Right lobe of liver (tissue), 6 donors: Measurements from ENCODE around the gene KCNS1. TPM values are rescaled to one million over a fixed set of nuclear protein-coding genes. Genes with fewer than 3 reads are reported as not detected.

Source experiments
- ATAC-seq, 4 donors: fragments of 200-7000 bp; cut with Tn5 transposase; one replicate each; pipeline ENCODE4 v1.9.1; 2020; ENCODE audit warnings: mild to moderate bottlenecking in 4 of 4, moderate library complexity in 4 of 4
- DNase-seq, 3 donors: peaks; one replicate each; pipeline ENCODE4 v3.0.0-alpha.2; 2020
- H3K27ac ChIP-seq, 3 donors: fragments of 200-600 bp; one replicate each; pipeline ENCODE4 v1.8.0; 2022
- H3K27me3 ChIP-seq, 2 donors: fragments of 200-600 bp; one replicate each; pipeline ENCODE4 v1.8.0; 2022
- H3K36me3 ChIP-seq, 4 donors: fragments of 200-600 bp; sonication (generic) in 1 of 4; one replicate each; pipeline versions ENCODE4 v1.5.1 to v1.8.0; 2017 to 2022; ENCODE audit warnings: control low read depth in 1 of 4
- H3K4me1 ChIP-seq, 4 donors: fragments of 200-600 bp; sonication (generic) in 1 of 4; one replicate each; pipeline versions ENCODE4 v1.5.1 to v1.8.0; 2017 to 2022; ENCODE audit warnings: control low read depth in 1 of 4
- H3K4me3 ChIP-seq, 3 donors: fragments of 200-600 bp; one replicate each; pipeline ENCODE4 v1.8.0; 2022
- H3K9me3 ChIP-seq, 4 donors: fragments of 200-600 bp; sonication (generic) in 1 of 4; one replicate each; pipeline versions ENCODE4 v1.5.1 to v1.8.0; 2017 to 2022; ENCODE audit warnings: control low read depth in 1 of 4
- CTCF ChIP-seq, 4 donors: fragments of 200-600 bp in 3 of 4; fragments of 450-650 bp in 1 of 4; IDR thresholded peaks; one replicate each; pipeline versions ENCODE4 v1.5.1 to v1.8.0; 2016 to 2022; ENCODE audit warnings: antibody characterized with exemption in 4 of 4, mild to moderate bottlenecking in 2 of 4
- POLR2A ChIP-seq: fragments of 450-650 bp; IDR thresholded peaks from one replicate; pipeline ENCODE4 v1.6.1; 2017; ENCODE audit warnings: antibody characterized with exemption, mild to moderate bottlenecking
- WGBS: methylation state at CpG from one replicate; pipeline ENCODE4 v1.1.6; 2018; ENCODE audit warnings: low coverage, low lambda C conversion rate; ENCODE audit not compliant: insufficient coverage; ENCODE audit errors: missing lambda C conversion rate; 5-methylcytosine and 5-hydroxymethylcytosine counted together
- intact Hi-C, 2 donors: fragments of 100-400 bp; cut with DNase I; formaldehyde crosslinking; loops; one replicate each; pipeline versions ENCODE4 v1.11.2 to v1.14.1; 2022
- total RNA-seq, 6 experiments: library from RNA; depleted of rRNA in 2 of 6; stranded (reverse); fragments of >200 nt in 2 of 6; fragmentation: NEBNext Ultra II Directional in 3 of 6; extraction: Animal tissue kit (Norgen Biotek cat#: 25700) in 3 of 6; gene quantifications; one replicate each; pipeline versions ENCODE4 v1.1.0 to v1.2.4, GENCODE V29; 2016 to 2023
- donor health status: DM: no; HTN: yes; CAD: no.
- donor health status: DM: no; HTN: no; CAD: no.
- donor health status: DM: no; HTN: no; CAD: no.
- donor health status: DM: no; HTN: yes; CAD: no.
- donor health status: DM: no; HTN: yes; CAD: no.

KCNS1 gene
- total RNA-seq, 6 experiments from 2014 or later, result 0.12 TPM; not detected in 5

- no peaks in the 10 kb centered on the region for H3K27me3 ChIP-seq
- ATAC-seq, result no peak
- no peak overlapping the region for H3K4me3 ChIP-seq
- intact Hi-C loops, result no loop called here
- H3K27ac ChIP-seq, result no peak overlapping the region
- no peaks in the 10 kb centered on the region for H3K36me3 ChIP-seq
- WGBS, result 77% methylated on average over 5 of the region's 5 CpGs
- no peaks in the 10 kb centered on the region for H3K9me3 ChIP-seq
- TF ChIP-seq CTCF (IDR thresholded peaks at IDR 0.05), result no peak
- no peak for TF ChIP-seq POLR2A
- no peak for DNase-seq
- peaks cover 0 to 15% (median 4%) of the 10 kb centered on the region in 4 donors for H3K4me1 ChIP-seq
Observed at GRCh38 chr20:45080867-45081624, 19.9 kb downstream of the KCNS1 start.

GRCh38 chr20:45077559-45077958 is 23.4 kb downstream of the KCNS1 start:
- H3K27me3 ChIP-seq, result no peaks in the 10 kb centered on the region
- no peaks in the 10 kb centered on the region for H3K9me3 ChIP-seq
- TF ChIP-seq CTCF (IDR thresholded peaks at IDR 0.05) (no peak), POLR2A (no peak)
- peak; percentile 85 to 93 (median 89) for ATAC-seq
- no peak for DNase-seq
- peak overlapping the region in 2 of 3 donors; percentile 62 to 71 for H3K27ac ChIP-seq
- intact Hi-C loops, result no loop called here
- 56% methylated on average over 3 of the region's 3 CpGs for WGBS
- peaks cover 0 to 25% (median 4%) of the 10 kb centered on the region in 4 donors for H3K4me1 ChIP-seq
- peak overlapping the region in 1 of 3 donors; percentile 5 for H3K4me3 ChIP-seq
- H3K36me3 ChIP-seq, result peaks cover 0 to 8% (median 2%) of the 10 kb centered on the region in 4 donors

GRCh38 chr20:45073221-45073620 is 27.7 kb downstream of the KCNS1 start:
- 84% methylated on average over 2 of the region's 3 CpGs for WGBS
- no peaks in the 10 kb centered on the region for H3K27me3 ChIP-seq
- intact Hi-C loops, result no loop called here
- no peak for TF ChIP-seq POLR2A
- TF ChIP-seq CTCF (IDR thresholded peaks at IDR 0.05), result no peak
- peaks cover 0 to 24% (median 4%) of the 10 kb centered on the region in 4 donors for H3K4me1 ChIP-seq
- ATAC-seq, result no peak
- DNase-seq, result no peak
- H3K27ac ChIP-seq, result no peak overlapping the region
- peaks cover 0 to 8% (median 2%) of the 10 kb centered on the region in 4 donors for H3K36me3 ChIP-seq
- H3K4me3 ChIP-seq, result no peak overlapping the region
- no peaks in the 10 kb centered on the region for H3K9me3 ChIP-seq

GRCh38 chr20:45072066-45072465 is 28.9 kb downstream of the KCNS1 start:
- TF ChIP-seq CTCF (IDR thresholded peaks at IDR 0.05), result no peak
- no peak for TF ChIP-seq POLR2A
- intact Hi-C loops, result no loop called here
- Histone ChIP-seq H3K4me1 (peaks cover 0 to 13% (median 2%) of the 10 kb centered on the region in 4 donors), H3K27ac (no peak overlapping the region), H3K9me3 (no peaks in the 10 kb centered on the region), H3K4me3 (no peak overlapping the region), H3K27me3 (no peaks in the 10 kb centered on the region), H3K36me3 (peaks cover 0 to 8% (median 2%) of the 10 kb centered on the region in 4 donors)
- ATAC-seq, result no peak
- no peak for DNase-seq
- 89% methylated on average over 1 of the region's 1 CpG for WGBS
